K562 (cell line): ENCODE data around the gene SUN5. TPM values are rescaled to one million over a fixed set of nuclear protein-coding genes. Genes with fewer than 3 reads are reported as not detected.

Experiments used
- ADNP ChIP-seq: fragments of 200-800 bp; sonication (Bioruptor generic); IDR thresholded peaks from 2 replicates; pipeline ENCODE4 v1.6.1; 2016; ENCODE audit warnings: missing genetic modification characterization, missing compliant biosample characterization
- GTF2A2 ChIP-seq: IDR thresholded peaks from 2 replicates; pipeline ENCODE4 v1.6.1; 2016; ENCODE audit warnings: mild to moderate bottlenecking, missing genetic modification characterization, missing compliant biosample characterization
- HMGN3 ChIP-seq: IDR thresholded peaks from 2 replicates; pipeline ENCODE4 v1.6.1; 2011; ENCODE audit warnings: borderline replicate concordance, low read depth, mild to moderate bottlenecking, mixed read lengths, low read length; ENCODE audit not compliant: insufficient read length; ENCODE audit errors: extremely low read depth
- NR3C1 ChIP-seq: sonication (generic); formaldehyde crosslinking; IDR thresholded peaks from 2 replicates; pipeline ENCODE4 v1.8.1; 2022; ENCODE audit warnings: missing genetic modification reagents
- RBM25 ChIP-seq: fragments of 200-400 bp; formaldehyde crosslinking; IDR thresholded peaks from 2 replicates; pipeline ENCODE4 v1.6.1; 2018; ENCODE audit warnings: low read length, low read depth, moderate library complexity; ENCODE audit not compliant: severe bottlenecking
- ZNF75A ChIP-seq: fragments of 450-650 bp; formaldehyde crosslinking; IDR thresholded peaks from 2 replicates; pipeline ENCODE4 v1.4.0; 2020; ENCODE audit warnings: mild to moderate bottlenecking
- ZNF79 ChIP-seq: fragments of 250-450 bp; sonication (Bioruptor Pico); IDR thresholded peaks from 2 replicates; pipeline ENCODE4 v1.4.0; 2020; ENCODE audit warnings: low read depth, mild to moderate bottlenecking, moderate library complexity
- polyA plus RNA-seq, 8 experiments: library from polyadenylated mRNA; depleted of rRNA in 4 of 8; stranded (reverse) in 5 of 8; unstranded in 3 of 8; fragments of >200 nt; fragmentation: Nextera tagmentation in 2 of 8; fragmentation: Illumina TruSeq in 1 of 8; extraction: Ambion mirVana in 2 of 8; extraction: Trizol in 1 of 8; gene quantifications; 2 replicates each; pipeline versions ENCODE4 v1.2.1 to v1.2.3, GENCODE V29; 2011 to 2014; ENCODE audit warnings: inconsistent platforms in 1 of 8, missing spikeins in 1 of 8
- total RNA-seq, 7 experiments: library from RNA; depleted of rRNA in 6 of 7; stranded (reverse); fragments of >200 nt in 6 of 7; fragmentation: Illumina TruSeq in 2 of 7; extraction: Trizol in 2 of 7; gene quantifications; 2 replicates each; pipeline versions ENCODE4 v1.2.1 to v1.2.3, GENCODE V29; 2011 to 2021; ENCODE audit warnings: low replicate concordance in 1 of 7
- TF ChIP-seq, protein P1 (sequence below): IDR thresholded peaks from 2 replicates; pipeline ENCODE4 v1.6.1; 2011; ENCODE audit warnings: borderline replicate concordance, low read depth, mild to moderate bottlenecking, moderate library complexity, low read length; ENCODE audit not compliant: insufficient read depth, poor library complexity, severe bottlenecking
- TF ChIP-seq, protein P2 (sequence below): fragments of 450-650 bp; formaldehyde crosslinking; IDR thresholded peaks from 2 replicates; pipeline ENCODE4 v1.4.0; 2020; ENCODE audit warnings: mild to moderate bottlenecking, moderate library complexity
- TF ChIP-seq, protein P3 (sequence below): fragments of 200-400 bp; formaldehyde crosslinking; IDR thresholded peaks from 2 replicates; pipeline ENCODE4 v1.6.1; 2017; ENCODE audit warnings: mild to moderate bottlenecking, low read depth, low read length, moderate library complexity

SUN5 gene
- total and polyA plus RNA-seq, 9 of the 15 experiments (the other 6 are each of a cell fraction or from before 2014, with no cell fraction given) = not detected

DNA sequence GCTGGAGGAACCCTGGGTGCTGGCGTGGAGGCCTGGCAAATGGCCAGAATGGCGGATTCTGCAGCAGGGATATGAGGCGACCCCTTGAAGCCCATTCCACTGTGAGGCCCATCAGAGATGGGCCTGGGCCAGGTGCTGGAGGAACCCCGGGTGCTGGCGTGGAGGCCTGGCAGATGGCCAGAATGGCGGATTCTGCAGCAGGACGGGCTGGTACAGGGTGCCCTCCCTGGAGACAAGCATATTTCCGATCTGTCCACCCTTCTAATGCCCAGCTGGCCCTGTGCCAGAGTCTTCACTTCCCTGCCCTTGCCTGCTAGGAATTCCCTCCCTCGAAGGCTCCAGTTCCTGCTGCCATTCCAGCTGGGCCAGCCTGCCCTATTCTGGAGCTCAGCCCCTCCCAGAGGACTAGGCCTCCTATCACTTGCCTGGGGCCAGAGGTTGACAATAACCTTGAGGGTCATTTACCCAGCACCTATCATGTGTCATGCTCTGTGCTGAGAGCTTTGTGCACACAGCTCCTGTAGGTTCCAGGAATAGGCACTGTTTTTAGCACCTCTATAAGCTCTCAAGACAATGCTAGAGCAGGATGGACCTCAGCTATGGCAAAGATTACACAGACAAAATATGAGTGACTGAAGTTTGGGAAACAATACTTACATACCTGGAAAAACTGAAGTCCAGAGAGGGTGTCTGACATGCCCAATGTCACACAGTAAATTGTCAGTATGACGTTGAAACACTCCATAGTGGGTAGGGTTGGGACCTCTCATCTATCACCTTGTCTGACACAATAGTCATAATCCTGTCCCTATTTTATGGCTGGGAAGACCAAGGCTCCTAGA is 21.4 kb downstream of the SUN5 start (continued):
- TF ChIP-seq, protein P1, sequence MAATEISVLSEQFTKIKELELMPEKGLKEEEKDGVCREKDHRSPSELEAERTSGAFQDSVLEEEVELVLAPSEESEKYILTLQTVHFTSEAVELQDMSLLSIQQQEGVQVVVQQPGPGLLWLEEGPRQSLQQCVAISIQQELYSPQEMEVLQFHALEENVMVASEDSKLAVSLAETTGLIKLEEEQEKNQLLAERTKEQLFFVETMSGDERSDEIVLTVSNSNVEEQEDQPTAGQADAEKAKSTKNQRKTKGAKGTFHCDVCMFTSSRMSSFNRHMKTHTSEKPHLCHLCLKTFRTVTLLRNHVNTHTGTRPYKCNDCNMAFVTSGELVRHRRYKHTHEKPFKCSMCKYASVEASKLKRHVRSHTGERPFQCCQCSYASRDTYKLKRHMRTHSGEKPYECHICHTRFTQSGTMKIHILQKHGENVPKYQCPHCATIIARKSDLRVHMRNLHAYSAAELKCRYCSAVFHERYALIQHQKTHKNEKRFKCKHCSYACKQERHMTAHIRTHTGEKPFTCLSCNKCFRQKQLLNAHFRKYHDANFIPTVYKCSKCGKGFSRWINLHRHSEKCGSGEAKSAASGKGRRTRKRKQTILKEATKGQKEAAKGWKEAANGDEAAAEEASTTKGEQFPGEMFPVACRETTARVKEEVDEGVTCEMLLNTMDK = no peak
- TF ChIP-seq, protein P2, sequence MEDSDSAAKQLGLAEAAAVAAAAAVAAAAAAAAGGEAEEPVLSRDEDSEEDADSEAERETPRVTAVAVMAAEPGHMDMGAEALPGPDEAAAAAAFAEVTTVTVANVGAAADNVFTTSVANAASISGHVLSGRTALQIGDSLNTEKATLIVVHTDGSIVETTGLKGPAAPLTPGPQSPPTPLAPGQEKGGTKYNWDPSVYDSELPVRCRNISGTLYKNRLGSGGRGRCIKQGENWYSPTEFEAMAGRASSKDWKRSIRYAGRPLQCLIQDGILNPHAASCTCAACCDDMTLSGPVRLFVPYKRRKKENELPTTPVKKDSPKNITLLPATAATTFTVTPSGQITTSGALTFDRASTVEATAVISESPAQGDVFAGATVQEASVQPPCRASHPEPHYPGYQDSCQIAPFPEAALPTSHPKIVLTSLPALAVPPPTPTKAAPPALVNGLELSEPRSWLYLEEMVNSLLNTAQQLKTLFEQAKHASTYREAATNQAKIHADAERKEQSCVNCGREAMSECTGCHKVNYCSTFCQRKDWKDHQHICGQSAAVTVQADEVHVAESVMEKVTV = no peak
- TF ChIP-seq GTF2A2 (no peak), NR3C1 (CRISPR knock-in tag) (no peak), ADNP (tag) (peak; percentile 24; the same call in 1 of the 2 replicates), ZNF75A (CRISPR knock-in tag) (no peak), ZNF79 (CRISPR knock-in tag) (no peak), HMGN3 (no peak), RBM25 (peak; percentile 67)
- TF ChIP-seq, protein P3, sequence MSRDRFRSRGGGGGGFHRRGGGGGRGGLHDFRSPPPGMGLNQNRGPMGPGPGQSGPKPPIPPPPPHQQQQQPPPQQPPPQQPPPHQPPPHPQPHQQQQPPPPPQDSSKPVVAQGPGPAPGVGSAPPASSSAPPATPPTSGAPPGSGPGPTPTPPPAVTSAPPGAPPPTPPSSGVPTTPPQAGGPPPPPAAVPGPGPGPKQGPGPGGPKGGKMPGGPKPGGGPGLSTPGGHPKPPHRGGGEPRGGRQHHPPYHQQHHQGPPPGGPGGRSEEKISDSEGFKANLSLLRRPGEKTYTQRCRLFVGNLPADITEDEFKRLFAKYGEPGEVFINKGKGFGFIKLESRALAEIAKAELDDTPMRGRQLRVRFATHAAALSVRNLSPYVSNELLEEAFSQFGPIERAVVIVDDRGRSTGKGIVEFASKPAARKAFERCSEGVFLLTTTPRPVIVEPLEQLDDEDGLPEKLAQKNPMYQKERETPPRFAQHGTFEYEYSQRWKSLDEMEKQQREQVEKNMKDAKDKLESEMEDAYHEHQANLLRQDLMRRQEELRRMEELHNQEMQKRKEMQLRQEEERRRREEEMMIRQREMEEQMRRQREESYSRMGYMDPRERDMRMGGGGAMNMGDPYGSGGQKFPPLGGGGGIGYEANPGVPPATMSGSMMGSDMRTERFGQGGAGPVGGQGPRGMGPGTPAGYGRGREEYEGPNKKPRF = no peak
